ENCODE data around the gene SH2D2A.

The SH2D2A gene

GRCh38 chr1:156847591-156848460 lies 31.2 kb upstream of the SH2D2A start:
- DNase-seq: no peak

GRCh38 chr1:156846643-156847042 lies 30.0 kb upstream of the SH2D2A start:
- DNase-seq: no peak

GRCh38 chr1:156845953-156846545 lies 29.4 kb upstream of the SH2D2A start:
- DNase-seq: no peak

GRCh38 chr1:156845055-156845952 lies 28.7 kb upstream of the SH2D2A start:
- DNase-seq: peak; percentile 38 to 39

- DNase-seq: no peak
Measured at GRCh38 chr1:156844638-156845037, 28.0 kb upstream of the SH2D2A start.

- DNase-seq: no peak
Measured at GRCh38 chr1:156844102-156844501, 27.5 kb upstream of the SH2D2A start.

GRCh38 chr1:156842618-156843300 lies 26.1 kb upstream of the SH2D2A start:
- DNase-seq: no peak

GRCh38 chr1:156841295-156841855 lies 24.7 kb upstream of the SH2D2A start:
- DNase-seq: no peak

GRCh38 chr1:156840898-156841279 lies 24.2 kb upstream of the SH2D2A start:
- no peak for DNase-seq

GRCh38 chr1:156840186-156840897 lies 23.7 kb upstream of the SH2D2A start:
- DNase-seq: no peak

- no peak for DNase-seq
Measured at GRCh38 chr1:156839426-156840109, 22.9 kb upstream of the SH2D2A start.

- DNase-seq: peak; percentile 38 to 55
Measured at GRCh38 chr1:156838972-156839371, 22.3 kb upstream of the SH2D2A start.

- DNase-seq: no peak
Measured at GRCh38 chr1:156836892-156837291, 20.2 kb upstream of the SH2D2A start.

- DNase-seq: peak in 1 of 2 donors; percentile 26
Measured at GRCh38 chr1:156836041-156836654, 19.5 kb upstream of the SH2D2A start.

- no peak for DNase-seq
Measured at GRCh38 chr1:156834322-156834721, 17.7 kb upstream of the SH2D2A start.

- DNase-seq: no peak
Measured at GRCh38 chr1:156833603-156834002, 17.0 kb upstream of the SH2D2A start.

GRCh38 chr1:156832434-156832833 lies 15.8 kb upstream of the SH2D2A start:
- DNase-seq: no peak

- DNase-seq: no peak
Measured at GRCh38 chr1:156828400-156829124, 11.9 kb upstream of the SH2D2A start.

GRCh38 chr1:156826630-156827029 lies 10.0 kb upstream of the SH2D2A start:
- no peak for DNase-seq

GRCh38 chr1:156823210-156823790 lies 6.7 kb upstream of the SH2D2A start:
- DNase-seq: no peak

All from activated CD4-positive, alpha-beta T cell treated with anti-CD3 and anti-CD28 coated beads for 4 hours (primary cell).